Stimulated activated CD8-positive, alpha-beta memory T cell treated with anti-CD3 and anti-CD28 coated beads, Interleukin-7, amount 100 ng/mL, for 24 hours (primary cell): ENCODE data around the gene GYG2.
"Not testable (repeated sequence)": the region's sequence is repeated elsewhere in the genome, so short reads cannot be mapped to it uniquely, and the experiment has no call there.

Source experiments
- DNase-seq: peaks from one replicate; pipeline ENCODE4 v3.0.0-alpha.2; 2020; ENCODE audit warnings: low read depth

Gene GYG2

DNA sequence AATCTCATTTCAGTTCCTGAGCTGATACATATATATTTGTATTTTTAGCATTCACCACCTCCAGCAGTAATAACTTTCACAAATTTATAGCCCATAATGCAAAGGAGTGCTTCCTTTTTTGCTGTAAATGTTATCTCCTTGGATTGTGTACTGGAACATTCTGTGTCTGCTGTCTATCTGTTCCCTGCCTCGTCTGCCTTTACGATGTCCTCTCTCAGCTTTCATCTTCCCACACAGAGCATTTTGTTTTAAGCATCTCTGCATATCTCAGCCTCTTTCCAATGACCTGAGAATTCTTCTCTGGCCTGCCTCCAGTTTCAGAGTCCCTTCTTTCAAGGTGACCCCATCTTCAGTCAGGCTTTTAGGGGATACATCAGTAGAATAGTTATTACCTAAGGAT, 43.1 kb downstream of the GYG2 start:
- no peak for DNase-seq

DNA sequence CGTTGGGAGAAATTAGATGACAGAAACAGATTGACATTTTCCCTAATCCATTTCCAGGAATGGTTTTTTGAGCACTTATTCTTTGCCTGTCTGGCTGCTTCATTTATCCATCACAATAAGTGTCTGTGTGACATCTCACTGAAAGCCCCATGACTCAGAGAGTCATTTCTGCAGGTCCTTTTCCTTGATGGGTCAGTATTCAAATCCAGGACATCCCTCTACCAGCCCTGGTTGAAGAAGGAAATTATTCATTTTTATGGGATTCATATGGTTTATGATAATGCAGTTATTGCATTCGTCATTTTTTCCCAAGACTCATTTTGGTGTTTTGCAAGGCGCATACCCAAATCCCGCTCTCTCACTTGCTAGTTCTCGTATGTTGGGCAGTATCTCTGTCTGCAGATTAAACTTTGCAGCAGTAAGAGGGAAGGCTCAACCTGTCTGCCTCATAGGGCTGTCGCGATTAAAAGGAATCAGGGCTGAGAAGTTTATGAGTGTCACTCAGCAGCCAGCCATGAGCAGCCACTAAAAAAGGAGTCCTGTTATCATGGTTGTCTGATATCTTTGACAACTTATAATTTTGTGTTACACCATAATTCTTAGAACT, 44.0 kb downstream of the GYG2 start:
- no peak for DNase-seq

DNA sequence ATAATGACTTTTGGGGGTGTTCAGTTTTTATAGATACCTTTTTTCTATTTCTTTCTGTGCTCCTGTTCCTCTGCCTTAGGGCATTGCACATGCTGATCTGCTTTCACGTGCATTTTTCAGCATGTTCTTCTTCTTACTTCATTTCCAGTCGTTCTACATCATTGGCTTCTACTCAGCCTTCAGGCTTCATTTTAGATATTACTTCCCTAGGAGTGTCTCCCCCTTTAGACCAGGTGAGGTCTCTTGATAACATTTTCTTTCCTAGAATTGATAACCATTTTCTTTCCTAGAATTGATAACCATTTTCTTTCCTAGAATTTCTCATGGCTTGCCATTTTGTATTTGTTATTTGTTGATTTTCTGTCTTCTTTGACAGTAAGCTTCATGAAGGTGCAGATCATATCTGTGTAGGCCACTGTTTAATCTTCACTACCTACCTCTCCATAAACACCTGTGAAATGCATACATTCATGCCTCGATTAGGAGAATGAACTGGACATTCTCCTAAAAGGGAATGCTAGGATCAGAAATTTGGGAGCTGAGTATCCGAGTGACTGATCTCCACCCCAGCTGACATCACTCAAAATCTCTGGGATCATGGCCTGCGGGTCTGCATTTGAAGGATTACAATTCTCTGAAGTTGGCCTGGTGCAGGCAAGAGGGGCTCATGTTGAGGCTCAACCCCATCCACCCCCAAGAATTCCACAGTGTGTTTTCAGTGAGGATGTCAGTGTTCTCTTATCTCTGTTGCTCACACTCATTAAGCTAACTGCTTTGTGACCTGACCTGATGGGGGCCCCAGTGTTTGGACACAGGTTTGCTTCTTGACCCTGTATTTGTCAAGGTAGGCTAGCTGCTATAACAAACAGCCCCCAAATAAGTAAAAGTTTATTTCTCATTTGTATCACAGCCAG, 45.7 kb downstream of the GYG2 start:
- no peak for DNase-seq

DNA sequence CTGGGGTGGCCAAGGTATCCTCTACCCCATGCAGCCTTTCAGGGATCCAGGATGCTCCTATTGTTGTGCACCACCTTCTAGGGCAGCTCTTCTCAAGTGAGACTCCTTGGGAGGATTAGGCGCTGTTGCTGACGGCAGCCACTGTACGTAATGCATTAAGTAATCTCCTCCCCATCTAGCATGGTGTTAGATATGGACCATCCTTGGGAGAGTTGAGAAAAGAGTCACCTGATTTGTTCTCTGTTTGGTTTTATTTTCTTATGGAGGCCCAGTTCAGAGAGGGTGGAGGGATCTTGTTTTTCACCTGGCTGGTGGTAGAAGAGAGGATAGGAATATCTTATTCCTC, 46.4 kb downstream of the GYG2 start:
- DNase-seq, result no peak

DNA sequence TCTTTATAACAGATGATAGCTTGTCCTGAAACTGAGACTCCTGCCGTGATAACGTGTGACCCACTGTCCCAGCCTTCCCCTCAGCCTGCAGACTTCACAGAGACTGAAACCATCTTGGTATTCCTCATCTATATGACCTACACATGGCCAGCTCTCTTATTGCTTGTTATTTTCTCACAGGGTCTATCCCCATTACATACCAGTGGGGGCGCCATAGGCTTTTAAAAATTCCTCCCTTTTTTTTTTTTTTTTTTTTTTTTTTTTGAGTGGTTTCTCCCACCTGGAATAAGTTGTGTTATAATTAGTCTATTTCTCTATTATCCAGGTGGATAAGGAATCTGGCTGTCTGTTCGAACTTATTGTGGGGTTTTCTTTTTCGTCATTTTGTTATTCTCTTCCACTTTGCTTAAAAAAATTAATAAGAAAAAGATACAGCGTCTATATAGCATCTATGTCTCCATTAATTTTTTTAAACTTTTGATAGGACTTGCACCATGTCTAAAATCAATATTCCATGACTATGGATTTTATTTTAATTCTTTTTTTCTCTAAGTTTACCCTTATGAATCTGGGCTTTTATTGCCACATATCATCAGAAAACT, 47.2 kb downstream of the GYG2 start:
- DNase-seq, result no peak

DNA sequence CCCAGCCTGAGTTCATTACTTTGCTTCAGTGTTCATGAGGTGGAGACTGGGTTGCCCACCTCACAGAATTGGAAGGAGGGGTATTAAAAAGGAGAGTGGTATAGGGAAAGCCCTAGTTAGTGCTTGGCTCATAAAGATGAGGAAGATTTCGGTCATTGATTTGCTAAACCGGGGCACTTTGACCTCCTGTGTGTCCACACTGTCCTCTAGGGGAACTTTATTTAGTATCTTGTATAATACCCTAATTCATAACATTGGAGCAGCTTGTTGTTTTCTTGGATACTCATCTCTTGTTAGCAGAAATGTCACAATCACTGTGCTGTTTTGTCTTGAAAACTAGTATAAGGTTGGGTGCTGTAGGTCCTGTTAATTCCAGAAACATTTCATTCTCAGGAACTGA, 49.8 kb downstream of the GYG2 start:
- no peak for DNase-seq

DNA sequence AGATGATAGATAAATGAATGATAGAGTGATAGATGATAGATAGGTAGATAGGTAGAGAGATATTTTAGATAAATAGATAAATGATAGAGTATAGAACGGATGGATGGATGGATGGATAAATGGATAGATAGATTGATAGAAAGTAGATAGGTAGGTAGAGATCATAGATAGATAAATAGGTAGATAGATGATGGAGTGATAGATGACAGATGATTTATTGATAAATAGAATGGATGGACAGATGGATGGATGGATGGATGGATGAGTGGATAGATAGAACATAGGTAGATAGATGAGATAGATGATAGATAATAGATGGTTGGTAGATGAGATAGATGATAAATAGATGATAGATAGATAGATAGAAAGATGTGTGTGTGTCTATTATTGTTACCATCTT, 50.9 kb downstream of the GYG2 start:
- DNase-seq, result no peak

DNA sequence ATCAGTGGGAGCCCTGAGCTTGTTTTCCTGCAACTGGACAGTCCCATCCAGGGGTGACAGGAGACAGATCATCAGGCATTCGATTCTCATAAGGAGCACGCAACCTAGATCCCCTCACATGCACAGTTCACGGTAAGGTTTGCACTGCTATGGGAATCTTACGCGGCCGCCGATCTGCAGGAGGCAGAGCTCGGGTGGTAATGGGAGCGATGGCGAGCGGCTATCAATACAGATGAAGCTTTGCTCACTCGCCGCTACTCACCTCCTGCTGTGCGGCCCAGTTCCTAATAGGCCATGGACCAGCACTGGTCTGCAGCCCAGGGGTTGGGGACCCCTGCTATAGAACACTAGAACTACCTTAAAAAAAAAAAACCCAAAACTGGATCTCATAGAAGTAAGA, 55.0 kb downstream of the GYG2 start:
- DNase-seq, result no peak

DNA sequence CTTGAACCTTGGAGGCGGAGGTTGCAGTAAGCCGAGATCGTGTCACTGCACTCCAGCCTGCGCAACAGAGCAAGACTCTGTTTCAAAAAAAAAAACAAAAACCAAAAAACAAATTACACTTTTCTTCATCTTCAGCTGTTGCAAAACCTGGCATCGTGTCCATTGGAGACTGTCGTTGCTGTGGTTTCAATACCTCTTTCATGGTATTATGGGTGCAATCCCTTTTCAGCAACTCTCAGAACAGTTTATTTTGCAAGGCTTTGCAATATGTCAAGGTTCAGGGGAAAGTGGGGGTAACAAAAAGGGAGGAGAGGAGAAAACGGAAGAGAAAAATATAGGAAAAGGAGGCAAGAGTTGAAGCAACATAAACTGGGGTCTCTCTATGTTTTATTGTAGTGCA, 59.6 kb downstream of the GYG2 start:
- DNase-seq, result no peak

DNA sequence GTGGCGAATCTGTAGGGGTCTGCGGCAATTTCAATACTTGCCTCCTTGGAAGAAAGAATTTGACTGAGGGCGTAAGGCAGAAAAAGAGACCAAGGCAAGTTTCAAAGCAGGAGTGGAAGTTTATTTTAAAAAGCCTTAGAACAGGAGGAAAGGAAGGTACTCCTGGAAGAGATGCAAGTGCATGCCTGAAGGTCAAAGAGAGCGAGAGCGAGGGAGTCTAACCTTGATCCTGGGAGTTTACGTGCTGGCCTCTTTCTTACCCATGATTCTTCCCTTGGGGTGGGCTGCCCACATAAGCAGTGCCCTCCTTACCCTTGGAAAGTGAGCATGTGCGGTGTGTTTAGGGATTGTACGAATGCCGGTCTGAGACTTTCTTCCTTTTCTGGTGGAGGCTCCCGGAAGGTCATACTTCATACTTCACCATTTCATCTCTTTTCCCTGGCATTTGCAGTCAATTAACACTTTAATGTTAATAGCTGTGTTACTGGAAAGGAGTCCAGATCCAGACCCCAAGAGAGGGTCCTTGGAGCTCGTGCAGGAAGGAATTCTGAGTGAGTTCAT, 60.4 kb downstream of the GYG2 start:
- no peak for DNase-seq

DNA sequence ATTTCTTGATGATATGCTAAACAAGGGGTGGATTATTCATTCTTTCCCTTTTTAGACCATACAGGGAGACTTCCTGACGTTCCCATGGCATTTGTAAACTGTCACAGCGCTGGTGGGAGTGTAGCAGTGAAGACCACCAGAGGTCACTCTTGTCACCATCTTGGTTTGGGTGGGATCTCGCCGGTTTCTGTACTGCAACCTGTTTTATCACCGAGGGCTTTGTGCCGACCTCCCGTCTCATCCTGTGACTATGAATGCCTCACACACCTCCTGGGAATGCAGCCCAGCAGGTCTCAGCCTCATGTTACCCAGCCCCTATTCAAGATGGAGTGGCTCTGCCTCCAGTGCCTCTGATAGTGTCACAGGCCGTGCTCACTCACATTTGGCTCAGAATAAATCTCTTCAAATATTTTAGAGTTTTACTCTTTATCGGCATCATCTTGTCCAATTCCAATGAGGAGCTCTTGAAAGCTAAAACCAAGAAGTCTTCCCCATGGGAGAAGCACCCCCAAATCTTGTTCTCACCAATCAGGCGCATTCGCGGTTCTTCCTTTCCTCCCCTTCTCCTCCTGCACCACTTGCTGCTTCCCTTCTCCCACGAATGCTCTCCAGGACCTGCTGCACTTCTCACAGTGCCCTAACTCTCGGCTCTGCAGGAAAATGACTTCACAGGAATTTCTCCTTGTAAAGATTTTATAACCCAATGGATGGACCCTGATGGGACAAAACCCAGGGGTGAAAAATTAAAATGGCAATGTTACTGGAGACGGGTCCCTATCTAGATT, 61.2 kb downstream of the GYG2 start:
- DNase-seq, result not testable (repeated sequence)

DNA sequence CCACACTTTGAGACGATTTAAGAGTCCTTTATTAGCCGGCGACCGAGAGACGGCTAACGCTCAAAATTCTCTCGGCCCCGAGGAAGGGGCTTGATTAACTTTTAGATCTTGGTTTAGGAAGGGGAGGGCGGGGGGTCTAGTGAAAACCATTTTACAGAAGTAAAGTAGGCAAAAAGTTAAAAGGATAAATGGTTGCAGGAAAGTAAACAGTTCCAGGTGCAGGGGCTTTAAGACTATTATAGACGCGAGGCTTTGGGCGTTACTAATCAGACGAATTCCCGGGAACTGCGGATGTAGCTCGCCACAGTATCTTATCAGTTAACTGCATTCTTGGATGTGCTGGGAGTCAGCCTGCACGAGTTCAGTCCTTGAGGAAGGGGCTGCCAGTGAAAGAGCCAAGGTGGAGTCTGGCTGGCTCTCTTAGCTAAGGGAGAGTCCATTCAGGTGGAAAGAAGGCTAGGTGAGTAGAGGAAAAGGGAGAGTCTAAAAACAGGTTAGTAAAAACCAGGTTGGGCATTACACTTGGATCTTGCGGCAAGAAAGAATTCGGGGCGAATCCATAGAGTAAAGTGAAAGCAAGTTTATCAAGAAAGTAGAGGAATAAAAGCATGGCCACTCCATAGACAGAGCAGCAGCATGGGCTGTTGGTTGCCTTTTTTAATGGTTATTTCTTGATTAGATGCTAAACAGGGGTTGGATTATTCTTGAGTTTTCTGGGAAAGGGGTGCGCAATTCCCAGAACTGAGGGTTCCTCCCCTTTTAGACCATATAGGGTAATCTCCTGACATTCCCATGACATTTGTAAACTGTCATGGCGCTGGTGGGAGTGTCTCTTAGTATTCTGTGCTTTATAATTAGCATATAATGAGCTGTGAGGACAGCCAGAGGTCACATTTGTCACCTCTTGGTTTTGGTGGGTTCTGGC, 62.1 kb downstream of the GYG2 start:
- DNase-seq, result not testable (repeated sequence)

DNA sequence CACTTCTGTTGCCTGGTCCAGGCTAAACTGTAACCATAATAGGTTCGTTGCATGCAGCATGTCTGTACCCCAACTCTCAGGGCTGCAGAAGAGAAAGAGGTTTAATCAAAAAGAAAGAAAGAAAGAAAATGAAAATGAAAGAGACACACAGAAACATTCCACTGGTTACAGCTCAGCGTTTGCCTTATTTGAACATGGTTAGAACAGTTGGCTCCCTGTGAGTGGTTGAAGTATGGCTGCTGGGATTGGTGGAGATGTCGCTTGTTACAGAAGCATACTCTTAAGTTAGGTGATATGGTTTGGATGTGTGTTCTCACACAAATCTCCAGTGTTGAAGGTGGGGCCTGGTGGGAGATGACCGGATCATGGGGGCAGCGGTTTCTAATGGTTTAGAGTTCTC, 64.1 kb downstream of the GYG2 start:
- DNase-seq, result no peak

DNA sequence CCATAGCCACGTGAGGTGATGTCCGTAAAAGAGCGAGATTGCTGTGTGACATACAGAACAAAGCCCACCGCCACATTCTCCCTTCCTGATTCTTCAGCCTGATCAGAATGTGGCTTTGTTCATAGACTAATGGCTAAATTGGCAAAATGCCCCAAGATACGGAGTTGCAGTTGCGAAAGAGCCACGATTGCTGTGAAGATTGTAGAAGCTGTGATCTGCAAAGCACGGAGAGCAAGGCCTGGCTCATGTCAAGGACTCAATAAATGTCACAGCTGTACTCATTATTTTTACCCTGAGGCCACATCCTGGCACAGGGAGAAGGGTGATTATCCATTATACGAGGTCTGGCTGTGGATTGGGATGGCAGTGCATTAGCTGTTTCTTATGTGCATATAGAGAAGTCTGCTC, 66.2 kb downstream of the GYG2 start:
- no peak for DNase-seq

DNA sequence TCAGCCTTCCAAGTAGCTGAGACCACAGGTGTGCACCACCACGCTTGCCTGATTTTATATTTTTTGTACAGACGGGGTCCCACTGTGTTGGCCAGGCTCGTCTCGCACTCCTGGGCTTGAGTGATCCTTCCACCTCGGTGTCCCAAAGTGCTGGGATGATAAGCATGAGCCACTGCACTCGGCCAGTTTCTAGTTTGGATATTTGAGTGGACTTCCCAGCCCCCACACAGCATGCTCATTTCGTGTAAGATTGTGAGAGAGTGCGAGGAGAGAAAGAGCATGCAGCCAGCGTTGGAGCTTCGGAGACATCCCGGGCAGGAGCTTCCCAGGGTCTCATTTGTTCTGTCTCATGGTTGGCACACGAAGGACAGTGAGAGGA, 68.6 kb downstream of the GYG2 start:
- DNase-seq, result no peak

DNA sequence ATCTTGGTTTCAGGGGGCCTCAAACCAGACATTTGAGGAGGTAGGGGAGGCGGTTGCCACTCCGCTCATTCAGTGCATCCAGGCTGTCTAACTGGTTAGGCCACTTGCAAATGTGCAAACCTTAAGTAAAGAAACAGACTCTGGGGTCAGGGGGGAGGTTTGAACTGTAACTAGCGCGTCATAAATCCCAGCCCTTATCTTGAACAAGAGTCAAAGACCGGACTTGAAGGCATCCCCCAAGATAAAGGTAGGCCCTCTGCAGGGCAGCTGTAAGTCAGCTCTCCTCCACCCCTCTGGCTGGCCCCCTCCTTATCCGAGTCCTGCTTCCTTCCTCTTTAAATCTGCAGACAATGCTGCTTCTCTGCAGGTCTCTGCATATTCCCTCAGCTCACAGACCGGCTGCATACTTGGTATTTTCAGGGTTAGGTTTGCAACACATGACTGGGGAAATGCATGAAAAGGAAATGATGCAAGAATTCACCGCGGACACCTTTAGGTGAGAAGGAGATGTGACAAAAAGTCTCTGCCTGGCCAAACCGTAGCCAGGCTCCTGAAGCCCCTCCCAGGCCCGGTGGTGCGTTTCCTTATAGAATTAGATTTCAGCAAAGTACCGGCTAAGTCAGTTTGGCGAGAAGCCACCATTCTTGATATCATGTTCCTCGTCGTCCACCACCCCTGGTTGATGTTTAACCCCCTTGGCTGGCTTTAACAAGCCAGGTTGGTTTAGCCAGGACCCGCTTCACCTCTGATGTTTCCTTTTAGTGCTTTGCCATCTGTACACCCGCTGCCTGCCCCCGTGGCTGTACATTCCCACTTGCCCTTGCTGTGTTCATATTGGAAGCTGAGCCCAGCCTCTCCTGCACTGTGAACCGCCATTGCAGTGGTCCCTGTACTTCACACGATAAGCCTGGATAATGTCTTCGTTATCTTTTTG, 69.2 kb downstream of the GYG2 start:
- DNase-seq, result not testable (repeated sequence)

DNA sequence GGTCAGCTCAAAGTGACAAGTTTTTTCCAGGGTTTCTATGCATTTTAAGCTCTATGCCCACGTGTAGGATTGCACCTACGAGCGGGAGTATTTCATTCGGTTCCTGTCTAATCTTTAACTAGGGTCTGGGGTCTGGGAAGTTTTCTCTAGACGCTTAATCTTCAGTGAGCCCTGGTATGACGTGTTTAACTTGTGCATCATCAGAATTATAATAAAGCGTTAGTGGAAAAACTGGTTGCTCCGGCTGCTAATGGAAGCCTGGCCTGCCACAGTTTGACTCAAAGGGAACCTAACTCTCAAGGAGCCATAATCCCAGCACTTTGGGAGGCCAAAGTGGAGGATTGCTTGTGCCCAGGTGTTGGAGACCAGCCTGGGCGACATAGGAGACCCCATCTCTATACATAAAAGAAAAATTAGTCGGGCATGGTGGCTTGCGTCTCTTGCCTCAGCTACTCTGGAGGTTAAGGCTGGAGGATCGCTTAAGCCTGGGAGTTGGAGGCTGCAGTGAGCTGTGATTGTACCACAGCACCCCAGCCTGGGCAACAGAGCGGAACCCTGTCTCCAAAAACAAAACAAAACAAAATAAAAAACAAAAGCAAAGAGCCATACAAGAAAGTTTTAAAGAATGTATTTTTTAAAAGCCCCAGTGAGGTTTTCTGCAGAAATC, 70.2 kb downstream of the GYG2 start:
- DNase-seq, result no peak

DNA sequence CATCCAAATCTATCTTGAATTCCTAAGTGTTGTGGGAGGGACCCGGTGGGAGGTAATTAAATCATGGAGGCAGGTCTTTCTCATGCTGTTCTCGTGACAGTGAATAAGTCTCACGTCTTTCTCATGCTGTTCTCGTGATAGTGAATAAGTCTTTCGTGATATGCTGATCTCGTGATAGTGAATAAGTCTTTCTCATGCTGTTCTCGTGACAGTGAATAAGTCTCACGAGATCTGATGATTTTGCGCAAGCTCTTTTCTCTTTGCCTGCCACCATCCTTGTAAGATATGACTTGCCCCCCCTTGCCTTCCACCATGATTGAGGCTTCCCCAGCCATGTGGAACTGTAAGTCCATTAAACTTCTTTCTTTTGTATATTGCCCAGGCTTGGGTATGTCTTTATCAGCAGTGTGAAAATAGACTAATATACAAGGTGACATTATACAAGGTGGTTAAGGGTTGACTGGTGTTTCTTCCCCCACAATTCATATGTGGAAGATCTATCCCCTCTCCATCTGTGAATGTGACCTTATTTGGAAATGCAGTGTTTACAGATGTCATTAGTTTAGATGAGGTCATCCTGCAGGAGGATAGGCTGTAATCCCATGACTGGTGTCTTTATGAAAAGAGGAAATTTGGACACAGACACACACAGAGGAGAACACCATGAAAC, 72.8 kb downstream of the GYG2 start:
- DNase-seq, result no peak

DNA sequence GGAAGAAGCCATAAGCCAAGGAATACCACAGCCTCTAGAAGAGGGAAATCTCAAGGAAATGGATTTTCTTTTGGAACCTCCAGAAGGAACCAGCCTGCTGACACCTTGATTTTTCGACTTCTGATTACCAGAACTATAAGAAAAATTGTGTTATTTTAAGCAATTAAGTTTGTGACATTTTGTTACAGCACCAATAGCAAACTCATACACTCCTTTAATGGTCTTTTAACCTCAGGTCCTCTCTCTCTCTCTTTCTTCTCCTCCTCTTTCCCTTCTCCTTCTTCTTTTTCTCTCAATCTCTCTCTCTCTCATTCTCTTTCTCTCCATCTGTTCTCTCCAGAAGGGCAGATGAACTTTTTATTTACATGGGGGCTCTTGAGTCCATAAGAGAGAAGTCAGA, 74.1 kb downstream of the GYG2 start:
- DNase-seq, result no peak
